ENCODE data around the gene C16orf46.

Gene C16orf46

GRCh38 chr16:81076566-81077075 is 417 bp downstream of the C16orf46 start:
- DNase-seq (ENCODE audit: insufficient read length, low spot score) (peak; percentile 81), FAIRE-seq (peak; percentile 73)

- no peak for FAIRE-seq
Observed at GRCh38 chr16:81073560-81074330, 3.3 kb downstream of the C16orf46 start.

GRCh38 chr16:81071805-81072204 is 5.2 kb downstream of the C16orf46 start:
- peak; percentile 16 for FAIRE-seq
- DNase-seq (ENCODE audit: insufficient read length, low spot score), result peak; percentile 35

More at GRCh38 chr16:81073560-81074330, 3.3 kb downstream of the C16orf46 start:
- no peak for DNase-seq (ENCODE audit: insufficient read length, low spot score)

GRCh38 chr16:81070979-81071378 is 6.1 kb downstream of the C16orf46 start:
- no peak for DNase-seq (ENCODE audit: insufficient read length, low spot score)
- peak; percentile 13 for FAIRE-seq

GRCh38 chr16:81069063-81069462 is 8.0 kb downstream of the C16orf46 start:
- FAIRE-seq, result no peak
- no peak for DNase-seq (ENCODE audit: insufficient read length, low spot score)

- DNase-seq (ENCODE audit: insufficient read length, low spot score), result no peak
- FAIRE-seq, result no peak
Observed at GRCh38 chr16:81067166-81067565, 9.9 kb downstream of the C16orf46 start.

GRCh38 chr16:81066681-81067080 is 10.4 kb downstream of the C16orf46 start:
- DNase-seq (ENCODE audit: insufficient read length, low spot score), result no peak
- no peak for FAIRE-seq

- no peak for DNase-seq (ENCODE audit: insufficient read length, low spot score)
- FAIRE-seq, result no peak
Observed at GRCh38 chr16:81061871-81062608, 15.0 kb downstream of the C16orf46 start.

GRCh38 chr16:81061307-81061640 is 15.8 kb downstream of the C16orf46 start:
- FAIRE-seq, result no peak
- no peak for DNase-seq (ENCODE audit: insufficient read length, low spot score)

GRCh38 chr16:81060576-81061306 is 16.3 kb downstream of the C16orf46 start:
- DNase-seq (ENCODE audit: insufficient read length, low spot score), result no peak
- FAIRE-seq, result no peak

- FAIRE-seq (no peak), DNase-seq (ENCODE audit: insufficient read length, low spot score) (no peak)
Observed at GRCh38 chr16:81053761-81054160, 23.3 kb downstream of the C16orf46 start.

GRCh38 chr16:81042821-81043220 is 34.2 kb downstream of the C16orf46 start:
- FAIRE-seq (no peak), DNase-seq (ENCODE audit: insufficient read length, low spot score) (no peak)

GRCh38 chr16:81041696-81042095 is 35.3 kb downstream of the C16orf46 start:
- DNase-seq (ENCODE audit: insufficient read length, low spot score) (no peak), FAIRE-seq (no peak)

- no peak for FAIRE-seq
- no peak for DNase-seq (ENCODE audit: insufficient read length, low spot score)
Observed at GRCh38 chr16:81040842-81041241, 36.2 kb downstream of the C16orf46 start.

- FAIRE-seq, result no peak
- DNase-seq (ENCODE audit: insufficient read length, low spot score), result no peak
Observed at GRCh38 chr16:81040131-81040530, 36.9 kb downstream of the C16orf46 start.

GRCh38 chr16:81036751-81037350 is 40.2 kb downstream of the C16orf46 start:
- DNase-seq (ENCODE audit: insufficient read length, low spot score) (no peak), FAIRE-seq (peak; percentile 51)

- peak; percentile 23 for FAIRE-seq
Observed at GRCh38 chr16:81035975-81036750, 40.9 kb downstream of the C16orf46 start.

GRCh38 chr16:81035398-81035974 is 41.6 kb downstream of the C16orf46 start, which contains the start of gene ATMIN:
TSS of gene ATMIN (plus strand) at chr16:81035842. CDS start at chr16:81035871, 29 bp downstream.
- DNase-seq (ENCODE audit: insufficient read length, low spot score), result peak; percentile 91
- FAIRE-seq, result peak; percentile 93

More at GRCh38 chr16:81035975-81036750, 40.9 kb downstream of the C16orf46 start:
- peak; percentile 25 for DNase-seq (ENCODE audit: insufficient read length, low spot score)

GRCh38 chr16:81029930-81030604 is 47.0 kb downstream of the C16orf46 start:
- FAIRE-seq (no peak), DNase-seq (ENCODE audit: insufficient read length, low spot score) (no peak)

Data from HTR-8/SVneo (cell line).